ENCODE measurements around the gene BMP7.
"Not testable (repeated sequence)": the region's sequence is repeated elsewhere in the genome, so short reads cannot be mapped to it uniquely, and the experiment has no call there.

BMP7 gene

DNA sequence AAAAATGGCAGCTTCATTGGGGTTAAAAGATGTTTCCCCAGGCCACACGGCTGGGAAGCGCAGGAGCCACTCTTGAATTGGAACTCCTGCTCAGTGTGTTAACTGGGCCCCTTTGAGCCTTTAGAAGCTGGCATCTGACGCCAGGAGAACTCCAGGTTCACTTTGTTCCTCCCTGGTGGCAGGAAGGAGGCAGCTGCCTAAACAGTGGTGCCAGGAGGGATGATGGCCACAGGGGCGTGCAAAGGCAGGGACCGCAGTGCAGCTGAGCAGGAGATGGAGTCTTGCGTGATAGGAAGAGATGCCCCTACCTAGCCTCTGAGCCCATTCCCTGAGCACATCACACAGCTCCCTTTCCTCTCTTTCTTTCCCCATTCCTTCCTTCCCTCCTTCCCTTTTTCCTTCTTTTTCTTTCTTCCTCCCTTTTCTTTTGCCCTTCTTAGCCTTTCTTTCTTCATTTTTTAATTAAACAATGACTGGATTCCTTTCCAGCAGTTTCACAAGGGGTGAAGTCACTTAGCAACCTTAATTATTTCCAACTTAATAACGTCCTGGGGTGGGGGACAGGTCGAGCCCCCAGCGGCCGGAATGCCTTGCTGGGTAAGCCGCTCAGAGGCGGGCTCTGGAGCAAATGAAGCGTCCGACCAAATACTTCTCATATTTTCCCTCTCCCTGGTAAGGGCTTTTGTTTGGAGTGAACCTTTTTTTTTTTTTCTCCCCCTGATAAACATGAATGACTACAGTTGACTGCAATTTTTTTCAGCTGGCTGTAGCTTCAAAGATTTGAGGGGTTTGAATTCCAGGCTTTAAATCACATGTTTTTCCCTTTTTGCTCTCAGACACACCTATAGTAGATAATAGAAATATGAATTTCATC, 20.8 kb upstream of the BMP7 start:
- DNase-seq, result no peak

DNA sequence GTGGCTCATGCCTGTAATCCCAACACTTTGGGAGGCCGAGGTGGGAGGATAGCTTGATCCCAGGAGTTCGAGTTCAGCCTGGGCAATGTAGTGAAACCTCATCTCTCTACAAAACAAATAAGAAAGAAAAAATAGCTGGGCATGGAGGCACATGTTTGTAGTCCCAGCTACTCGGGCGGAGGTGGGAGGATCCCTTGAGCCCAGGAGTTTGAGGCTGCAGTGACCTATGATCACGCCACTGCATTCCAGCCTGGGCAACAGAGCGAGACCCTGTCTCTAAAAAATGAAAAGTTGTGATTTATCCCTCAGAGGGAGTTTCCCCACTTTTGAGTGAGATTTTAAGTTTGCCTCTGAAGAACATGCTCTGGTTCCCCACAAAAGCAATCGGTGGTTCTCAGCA, 17.4 kb upstream of the BMP7 start:
- no peak for DNase-seq

GRCh38 chr20:57282670-57283361, 16.4 kb upstream of the BMP7 start:
- no peak for DNase-seq

GRCh38 chr20:57281900-57282299, 15.5 kb upstream of the BMP7 start:
- no peak for DNase-seq

- no peak for DNase-seq
Measured at GRCh38 chr20:57280221-57280620, 13.8 kb upstream of the BMP7 start.

- not testable (repeated sequence) for DNase-seq
Measured at GRCh38 chr20:57279548-57279947, 13.1 kb upstream of the BMP7 start.

GRCh38 chr20:57278457-57278856, 12.0 kb upstream of the BMP7 start:
- no peak for DNase-seq

DNA sequence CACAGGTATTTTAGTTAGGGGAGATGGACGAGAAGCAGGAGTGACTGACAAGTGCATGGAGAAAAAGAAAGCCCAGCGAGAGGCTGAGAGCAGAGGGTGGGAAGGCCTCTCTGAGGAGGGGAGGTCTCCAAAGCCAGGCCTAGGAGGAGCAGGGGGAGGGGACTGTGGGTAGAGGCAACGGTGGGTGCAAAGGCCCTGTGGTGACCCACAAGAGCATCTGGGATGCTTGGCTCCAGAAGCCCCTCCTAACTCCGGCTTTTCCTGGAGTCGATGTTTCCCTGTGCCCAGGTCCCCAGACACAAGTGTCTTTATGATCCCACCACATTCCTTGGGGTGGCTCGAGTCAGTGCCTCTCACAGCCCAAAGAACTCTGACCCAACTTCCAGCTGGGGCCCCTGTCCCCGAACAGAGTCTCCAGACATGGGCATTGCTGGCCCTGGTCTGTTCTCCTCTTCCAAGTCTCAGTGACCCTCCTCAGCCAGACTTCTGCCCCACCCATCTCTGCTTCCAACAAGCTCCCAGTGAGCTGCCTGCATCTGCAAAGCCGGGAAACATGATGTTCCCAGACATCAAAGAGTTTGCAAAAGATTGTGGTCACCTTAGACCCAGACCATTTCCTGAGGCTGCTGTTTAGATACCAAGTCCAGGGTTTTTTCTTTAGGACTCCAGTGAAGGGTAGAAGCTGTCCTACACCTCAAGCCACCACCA, 11.1 kb upstream of the BMP7 start:
- DNase-seq, result no peak

DNA sequence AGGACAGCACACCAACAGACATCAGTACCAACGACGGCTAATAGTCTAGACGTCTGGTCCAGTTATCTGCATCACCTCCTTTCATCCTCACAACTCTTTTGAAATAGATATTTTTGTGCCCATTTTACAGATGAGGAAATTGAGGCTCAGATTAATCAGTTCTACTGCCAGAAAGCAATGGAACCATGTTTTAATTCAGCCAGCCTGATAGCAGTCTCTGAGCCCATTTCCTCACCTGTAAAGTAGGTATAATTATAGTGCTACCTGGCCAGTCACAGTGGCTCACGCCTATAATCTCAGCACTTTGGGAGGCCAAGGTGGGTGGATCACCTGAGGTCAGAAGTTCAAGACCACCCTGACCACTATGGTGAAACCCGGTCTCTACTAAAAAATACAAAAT, 9.8 kb upstream of the BMP7 start:
- no peak for DNase-seq

- no peak for DNase-seq
Measured at GRCh38 chr20:57275813-57276212, 9.4 kb upstream of the BMP7 start.

- no peak for DNase-seq
Measured at GRCh38 chr20:57275334-57275733, 8.9 kb upstream of the BMP7 start.

GRCh38 chr20:57274846-57275245, 8.4 kb upstream of the BMP7 start:
- DNase-seq, result no peak

GRCh38 chr20:57274299-57274698, 7.9 kb upstream of the BMP7 start:
- DNase-seq, result no peak

- no peak for DNase-seq
Measured at GRCh38 chr20:57272883-57273535, 6.6 kb upstream of the BMP7 start.

GRCh38 chr20:57270204-57270984, 4.0 kb upstream of the BMP7 start:
- DNase-seq, result no peak

DNA sequence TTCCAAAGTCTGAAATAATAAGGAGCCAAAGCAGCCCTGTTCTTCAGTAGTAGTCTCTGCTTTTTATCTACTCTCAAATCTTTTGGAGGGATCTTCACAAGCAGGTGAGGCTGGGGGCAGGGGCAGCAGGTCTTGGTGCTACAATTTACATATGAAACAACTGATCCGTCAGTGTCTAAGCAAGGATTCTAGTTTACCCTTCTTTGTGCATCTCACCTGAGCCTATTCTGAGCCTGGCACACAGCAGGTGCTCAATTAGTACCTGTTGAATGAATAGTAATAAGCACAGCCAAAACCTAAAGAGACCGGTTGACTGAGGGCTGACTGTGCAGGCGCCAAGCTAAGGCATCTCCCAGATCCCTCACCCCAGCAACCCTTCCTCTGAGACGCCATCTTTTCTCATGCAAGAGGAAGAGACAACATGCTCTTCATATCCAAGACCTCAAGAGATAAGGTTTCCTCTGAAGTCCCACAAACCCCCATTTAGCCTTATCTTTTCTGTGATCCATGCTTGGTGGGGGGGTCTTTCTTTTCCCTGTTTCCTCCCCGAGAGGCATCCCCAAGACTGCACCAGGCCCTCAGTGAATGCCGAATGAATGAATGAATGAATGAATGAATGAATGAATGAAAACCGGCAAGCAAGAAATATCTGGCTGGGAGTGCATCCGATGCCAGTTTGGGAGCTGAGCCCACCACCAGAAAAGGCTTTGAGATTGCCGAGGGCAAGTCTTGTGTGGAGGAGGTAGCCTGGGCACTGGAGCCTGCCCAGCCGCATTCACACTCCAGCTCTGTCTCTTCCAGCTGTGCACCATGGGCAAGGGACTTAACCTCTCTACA, 2.9 kb upstream of the BMP7 start:
- no peak for DNase-seq

GRCh38 chr20:57268399-57269076, 2.1 kb upstream of the BMP7 start:
- DNase-seq, result no peak

- no peak for DNase-seq
Measured at GRCh38 chr20:57267158-57267821, 849 bp upstream of the BMP7 start.

DNA sequence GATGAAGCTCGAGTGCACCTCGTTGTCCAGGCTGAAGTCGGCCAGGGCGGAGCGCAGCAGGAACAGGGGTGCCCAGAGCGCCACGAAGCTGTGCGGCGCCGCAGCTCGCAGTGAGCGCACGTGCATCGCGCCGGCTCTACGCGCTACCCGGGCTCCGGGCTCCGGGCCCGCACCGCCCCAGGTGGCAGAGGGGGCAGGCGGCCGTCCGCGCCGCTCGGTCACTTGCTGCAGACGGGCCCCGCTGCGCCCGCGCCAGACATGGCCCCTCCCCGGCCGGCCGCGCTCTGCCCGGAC, 497 bp downstream of the BMP7 start:
- DNase-seq, result no peak

DNA sequence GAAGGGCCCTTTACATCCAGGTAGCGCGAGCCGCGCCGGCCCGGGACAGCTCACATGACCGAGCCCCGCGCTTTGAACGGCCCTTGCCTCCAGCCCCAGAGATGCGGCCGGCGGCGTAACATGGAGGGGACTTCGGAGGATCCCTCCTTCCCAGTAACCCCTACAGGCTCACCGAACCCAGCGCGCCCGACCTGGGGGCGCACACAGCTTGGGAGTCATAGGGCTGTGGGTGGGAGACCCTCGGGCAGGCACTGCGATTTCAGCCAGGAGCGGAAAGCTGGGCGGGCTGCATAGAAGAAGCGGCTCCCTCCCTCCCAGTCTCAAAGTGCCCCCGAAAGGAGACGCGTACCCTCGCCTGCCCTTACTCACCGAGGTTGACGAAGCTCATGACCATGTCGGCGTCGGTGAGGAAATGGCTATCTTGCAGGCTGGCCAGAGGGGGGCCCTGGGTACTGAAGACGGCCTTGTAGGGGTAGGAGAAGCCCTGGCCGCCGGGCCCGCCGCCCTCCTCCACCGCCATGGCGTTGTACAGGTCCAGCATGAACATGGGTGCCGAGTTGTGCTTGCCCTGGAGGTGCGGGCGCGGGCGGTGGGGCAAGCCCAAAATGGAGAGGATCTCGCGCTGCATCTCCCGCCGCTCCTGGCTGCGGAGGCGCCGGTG, 975 bp downstream of the BMP7 start:
- DNase-seq, result no peak
